ENCODE results near the gene HIP1R.

- TF ChIP-seq ZC3H10 (CRISPR knock-in tag; IDR thresholded peaks at IDR 0.05) (no peak), CSDC2 (CRISPR knock-in tag; IDR thresholded peaks at IDR 0.05) (no peak), CREB5 (CRISPR knock-in tag; IDR thresholded peaks at IDR 0.05; ENCODE audit: low read depth) (no peak)
Observed at GRCh38 chr12:122880155-122880667, 45.0 kb downstream of the HIP1R start.
